ENCODE results near the gene NPAS3.

NPAS3 gene

GRCh38 chr14:33709283-33709682 lies 770.6 kb downstream of the NPAS3 start:
- DNase-seq (ENCODE audit: low read depth, low spot score): no peak

DNA sequence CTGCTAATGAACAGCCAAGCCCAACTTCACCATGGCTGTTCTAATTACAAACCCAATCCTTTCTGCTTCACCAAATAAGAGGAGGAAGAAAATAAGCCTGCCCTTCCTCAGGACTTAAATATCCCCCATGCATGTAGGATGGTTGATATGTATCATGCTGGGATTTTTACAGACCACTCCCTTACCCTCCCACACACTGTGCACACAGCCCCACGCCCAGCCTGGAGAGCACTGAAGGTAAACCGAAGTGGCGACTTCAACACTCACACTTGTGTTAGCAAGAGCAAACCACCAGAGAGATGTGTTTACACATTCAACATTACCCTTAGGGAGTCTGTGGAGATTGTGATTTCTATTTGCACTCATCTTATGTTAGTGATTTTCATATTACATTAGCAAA lies 771.0 kb downstream of the NPAS3 start:
- no peak for DNase-seq (ENCODE audit: low read depth, low spot score)

GRCh38 chr14:33710273-33710672 lies 771.6 kb downstream of the NPAS3 start:
- DNase-seq (ENCODE audit: low read depth, low spot score): no peak

- DNase-seq (ENCODE audit: low read depth, low spot score): no peak
Observed at GRCh38 chr14:33711194-33711593, 772.5 kb downstream of the NPAS3 start.

- no peak for DNase-seq (ENCODE audit: low read depth, low spot score)
Observed at GRCh38 chr14:33711811-33712216, 773.1 kb downstream of the NPAS3 start.

DNA sequence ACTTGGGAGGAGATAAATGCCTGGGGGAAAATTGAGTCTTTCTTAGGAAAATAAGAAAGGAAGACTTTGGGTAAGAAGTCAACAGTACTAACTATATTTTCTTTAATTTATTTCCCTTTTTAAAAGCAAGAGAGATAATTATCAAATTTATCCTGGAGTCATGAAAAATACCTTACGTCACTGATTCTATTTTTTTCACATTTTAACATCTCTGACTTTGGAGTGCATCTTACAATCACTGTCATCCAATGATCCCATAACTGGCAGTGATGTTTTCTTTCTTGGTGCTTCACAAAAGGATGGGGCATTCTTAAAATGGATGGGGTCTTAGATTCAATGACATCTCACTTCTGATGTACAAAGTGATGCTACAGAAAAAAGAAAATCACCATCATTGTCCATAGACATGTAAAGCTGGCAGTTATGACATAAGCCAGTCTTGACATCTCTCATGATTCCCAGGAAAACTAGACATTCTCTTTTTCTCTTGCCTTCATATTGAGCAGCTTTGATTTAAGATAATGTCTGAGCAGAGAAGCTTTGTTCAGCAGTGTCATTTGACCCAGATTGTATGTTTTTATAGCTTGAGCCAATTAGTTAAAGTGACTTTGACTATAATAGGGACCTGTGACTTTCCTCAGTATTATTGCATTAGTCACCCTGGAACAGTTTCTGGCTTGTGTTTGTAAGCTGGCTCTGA lies 776.0 kb downstream of the NPAS3 start:
- no peak for DNase-seq (ENCODE audit: low read depth, low spot score)

DNA sequence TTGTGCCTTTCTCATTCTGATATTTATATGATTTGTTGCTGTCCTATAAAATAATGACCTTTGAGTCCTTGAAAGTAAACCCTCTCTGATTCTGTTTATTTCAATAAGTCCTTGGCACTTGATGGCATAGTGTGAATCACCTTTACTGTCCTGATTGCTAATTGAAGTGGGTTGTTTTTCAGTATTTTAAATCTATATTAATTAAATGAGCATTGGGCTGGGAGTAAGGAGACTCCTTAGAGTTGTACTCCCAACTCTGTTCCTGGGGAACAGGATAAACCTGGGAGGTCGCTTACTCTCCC lies 776.5 kb downstream of the NPAS3 start:
- no peak for DNase-seq (ENCODE audit: low read depth, low spot score)

- DNase-seq (ENCODE audit: low read depth, low spot score): no peak
Observed at GRCh38 chr14:33716921-33717320, 778.2 kb downstream of the NPAS3 start.

- DNase-seq (ENCODE audit: low read depth, low spot score): no peak
Observed at GRCh38 chr14:33717866-33718265, 779.2 kb downstream of the NPAS3 start.

- no peak for DNase-seq (ENCODE audit: low read depth, low spot score)
Observed at GRCh38 chr14:33720284-33720787, 781.7 kb downstream of the NPAS3 start.

DNA sequence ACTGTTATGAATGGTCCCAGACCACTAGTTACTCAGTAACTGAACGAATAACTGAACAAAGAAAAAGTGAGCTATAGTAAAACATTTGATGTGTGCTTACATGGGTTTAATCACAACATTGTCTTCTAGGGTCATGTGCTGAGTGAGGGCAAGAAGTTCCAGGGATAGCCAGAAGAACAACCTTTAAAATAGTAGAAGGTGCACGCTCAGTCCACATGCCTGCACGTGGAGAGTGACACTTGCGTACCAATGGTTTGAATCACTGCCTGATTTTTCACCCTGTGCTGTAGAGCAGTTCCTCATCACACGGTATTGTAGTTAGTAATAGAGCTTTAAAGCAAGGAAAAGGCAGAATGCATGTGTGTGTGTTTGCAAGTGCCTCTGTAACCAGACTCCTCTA lies 788.0 kb downstream of the NPAS3 start:
- DNase-seq (ENCODE audit: low read depth, low spot score): no peak

DNA sequence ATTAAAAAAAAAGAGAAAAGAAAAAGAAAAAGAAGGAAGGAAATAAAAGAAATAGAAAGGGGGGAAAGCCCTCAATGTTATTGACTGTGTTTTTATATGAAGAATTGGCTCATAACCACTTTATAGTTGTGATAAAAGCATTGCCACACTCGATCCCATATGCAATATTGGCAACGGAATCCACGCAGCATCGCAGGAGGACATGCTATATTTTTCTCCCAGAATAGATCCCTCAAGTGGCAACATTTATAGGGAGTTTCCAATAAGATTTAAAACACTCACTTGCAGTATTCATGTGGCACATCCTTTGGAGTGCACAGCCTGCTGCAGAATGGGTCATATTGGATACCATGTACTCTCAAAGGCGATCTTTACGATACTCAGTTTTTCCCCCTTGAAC lies 788.9 kb downstream of the NPAS3 start:
- no peak for DNase-seq (ENCODE audit: low read depth, low spot score)

GRCh38 chr14:33728010-33728498 lies 789.4 kb downstream of the NPAS3 start:
- DNase-seq (ENCODE audit: low read depth, low spot score): no peak

GRCh38 chr14:33730156-33730555 lies 791.5 kb downstream of the NPAS3 start:
- DNase-seq (ENCODE audit: low read depth, low spot score): no peak

- no peak for DNase-seq (ENCODE audit: low read depth, low spot score)
Observed at GRCh38 chr14:33732175-33732574, 793.5 kb downstream of the NPAS3 start.

- no peak for DNase-seq (ENCODE audit: low read depth, low spot score)
Observed at GRCh38 chr14:33733310-33733709, 794.6 kb downstream of the NPAS3 start.

DNA sequence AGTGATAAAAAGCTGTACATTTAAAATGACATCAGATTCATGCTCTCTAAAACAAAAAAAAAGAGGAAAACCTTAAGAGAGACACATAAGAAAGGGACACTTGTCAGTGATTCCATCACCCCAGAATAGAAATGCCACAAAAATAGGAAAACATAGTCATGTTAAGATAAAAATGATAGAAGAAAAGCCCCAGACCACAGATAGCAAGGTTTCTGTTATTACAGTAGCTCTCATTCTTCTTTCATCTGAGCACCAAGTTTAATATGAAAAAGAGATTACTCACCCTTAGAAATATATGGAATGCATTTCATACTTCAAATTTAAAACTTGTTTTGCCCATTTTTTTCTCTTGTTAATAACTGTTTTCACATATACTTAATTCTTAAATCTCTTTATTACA lies 795.0 kb downstream of the NPAS3 start:
- DNase-seq (ENCODE audit: low read depth, low spot score): no peak

- no peak for DNase-seq (ENCODE audit: low read depth, low spot score)
Observed at GRCh38 chr14:33734387-33734786, 795.7 kb downstream of the NPAS3 start.

DNA sequence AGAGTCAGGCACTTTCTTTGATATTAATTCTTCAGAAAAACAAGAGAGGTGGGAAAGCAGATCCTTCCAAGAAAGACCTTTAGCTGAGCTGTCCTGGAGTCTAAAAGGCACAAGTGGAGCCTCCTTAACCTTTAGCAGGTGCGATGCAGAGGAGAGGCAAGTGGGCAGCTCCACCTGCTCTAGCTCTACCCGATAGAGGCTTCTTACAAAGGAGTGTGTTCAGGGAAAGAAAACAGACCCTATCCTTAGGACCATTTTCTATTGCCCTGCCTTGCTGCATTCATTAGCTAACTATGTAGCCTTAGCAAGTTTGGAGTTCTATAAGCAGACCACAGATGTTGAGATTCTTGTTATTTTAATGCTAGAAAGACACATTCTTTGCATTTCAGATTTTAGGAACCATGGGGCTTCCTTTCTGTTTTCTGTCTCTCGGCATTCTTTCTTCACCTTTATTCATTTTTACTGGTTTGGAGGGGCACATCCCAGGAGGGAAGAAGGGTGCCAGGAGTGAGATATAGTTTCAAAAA lies 797.7 kb downstream of the NPAS3 start:
- no peak for DNase-seq (ENCODE audit: low read depth, low spot score)

DNA sequence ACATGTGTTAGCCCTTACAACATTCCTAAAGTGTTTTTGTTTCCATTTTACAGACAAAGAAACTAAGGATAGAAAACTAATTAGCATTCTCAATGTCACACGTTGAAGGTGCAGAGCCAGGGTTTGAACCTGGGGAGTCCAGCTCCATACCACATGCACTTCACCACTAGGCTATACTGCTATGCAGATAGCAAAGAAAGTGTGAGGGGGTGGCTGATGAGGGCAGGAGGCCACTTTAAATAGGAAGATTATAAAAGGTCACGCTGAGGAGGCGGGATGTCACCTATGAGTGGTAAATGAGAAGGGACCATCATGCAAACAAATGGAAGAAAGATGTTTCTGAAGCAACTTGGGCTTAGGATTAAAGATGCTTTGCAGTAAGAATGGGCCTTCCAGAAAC lies 798.3 kb downstream of the NPAS3 start:
- DNase-seq (ENCODE audit: low read depth, low spot score): no peak

GRCh38 chr14:33737446-33737845 lies 798.8 kb downstream of the NPAS3 start:
- no peak for DNase-seq (ENCODE audit: low read depth, low spot score)

GRCh38 chr14:33738029-33738428 lies 799.4 kb downstream of the NPAS3 start:
- no peak for DNase-seq (ENCODE audit: low read depth, low spot score)

- no peak for DNase-seq (ENCODE audit: low read depth, low spot score)
Observed at GRCh38 chr14:33738491-33738890, 799.8 kb downstream of the NPAS3 start.

GRCh38 chr14:33740531-33740930 lies 801.9 kb downstream of the NPAS3 start:
- DNase-seq (ENCODE audit: low read depth, low spot score): no peak

Measured in activated naive CD8-positive, alpha-beta T cell treated with anti-CD3 and anti-CD28 coated beads, Interleukin-2, amount 50 U/mL, for 16 hours (primary cell).